ENCODE data around the gene ACTR2. TPM values are rescaled to one million over a fixed set of nuclear protein-coding genes. Genes with fewer than 3 reads are reported as not detected.

ACTR2 gene
- total RNA-seq, 1 experiment from 2014 or later: 253 TPM

GRCh38 chr2:65297544-65297943 is 69.9 kb downstream of the ACTR2 start:
- no peaks in the 10 kb centered on the region for H3K36me3 ChIP-seq (ENCODE audit: insufficient read depth, low read length, poor library complexity, severe bottlenecking)
- no peaks in the 10 kb centered on the region for H3K27me3 ChIP-seq (replicated peaks; ENCODE audit: insufficient read depth, low read depth, low read length, poor library complexity)
- H3K9me3 ChIP-seq (ENCODE audit: low read depth, low read length, poor library complexity, severe bottlenecking): no peaks in the 10 kb centered on the region
- BruUV-seq (replicated peaks): no TSS peak
- peaks cover 16% of the 10 kb centered on the region for H3K4me1 ChIP-seq (ENCODE audit: insufficient read depth, low read length, poor library complexity, severe bottlenecking)
- no peak for DNase-seq (ENCODE audit: low spot score)
- no peak overlapping the region for H3K4me3 ChIP-seq (ENCODE audit: low read depth, low read length, poor library complexity, severe bottlenecking)
- intact Hi-C loops (cut with micrococcal nuclease; ENCODE audit: unreplicated experiment): no loop called here
- H3K27ac ChIP-seq (ENCODE audit: low read depth, low read length, poor library complexity, severe bottlenecking): no peak overlapping the region
- CTCF ChIA-PET: no interaction called here
- POLR2A ChIA-PET (ENCODE audit: low non-redundant PET): interaction anchor here (0.6 to 0.8 kb wide), 2 partner anchors 825 to 1278 kb away, joined by 5 to 9 read pairs; no protein-coding TSS in a partner anchor
- TF ChIP-seq CTCF (conservative IDR thresholded peaks at IDR 0.05; ENCODE audit: low read depth, low read length) (no peak), EZH2 (IDR thresholded peaks at IDR 0.05; ENCODE audit: borderline replicate concordance, low read depth, low read length, poor library complexity, severe bottlenecking) (no peak)

- Histone ChIP-seq H3K27me3 (replicated peaks; ENCODE audit: insufficient read depth, low read depth, low read length, poor library complexity) (no peaks in the 10 kb centered on the region), H3K9me3 (ENCODE audit: low read depth, low read length, poor library complexity, severe bottlenecking) (no peaks in the 10 kb centered on the region), H3K36me3 (ENCODE audit: insufficient read depth, low read length, poor library complexity, severe bottlenecking) (no peaks in the 10 kb centered on the region), H3K4me3 (ENCODE audit: low read depth, low read length, poor library complexity, severe bottlenecking) (no peak overlapping the region), H3K4me1 (ENCODE audit: insufficient read depth, low read length, poor library complexity, severe bottlenecking) (peaks cover 16% of the 10 kb centered on the region), H3K27ac (ENCODE audit: low read depth, low read length, poor library complexity, severe bottlenecking) (no peak overlapping the region)
- BruUV-seq (replicated peaks): no TSS peak
- CTCF ChIA-PET: no interaction called here
- TF ChIP-seq CTCF (conservative IDR thresholded peaks at IDR 0.05; ENCODE audit: low read depth, low read length) (no peak), EZH2 (IDR thresholded peaks at IDR 0.05; ENCODE audit: borderline replicate concordance, low read depth, low read length, poor library complexity, severe bottlenecking) (no peak)
- intact Hi-C loops (cut with micrococcal nuclease; ENCODE audit: unreplicated experiment): no loop called here
- POLR2A ChIA-PET (ENCODE audit: low non-redundant PET): interaction anchor here (0.8 kb wide), 1 partner anchor 825 kb away, joined by 5 read pairs; no protein-coding TSS in a partner anchor
- no peak for DNase-seq (ENCODE audit: low spot score)
Measured at GRCh38 chr2:65298089-65298488, 70.5 kb downstream of the ACTR2 start.

GRCh38 chr2:65299246-65299645 is 71.6 kb downstream of the ACTR2 start:
- DNase-seq (ENCODE audit: low spot score): no peak
- no TSS peak for BruUV-seq (replicated peaks)
- Histone ChIP-seq H3K36me3 (ENCODE audit: insufficient read depth, low read length, poor library complexity, severe bottlenecking) (no peaks in the 10 kb centered on the region), H3K27me3 (replicated peaks; ENCODE audit: insufficient read depth, low read depth, low read length, poor library complexity) (no peaks in the 10 kb centered on the region), H3K27ac (ENCODE audit: low read depth, low read length, poor library complexity, severe bottlenecking) (no peak overlapping the region), H3K9me3 (ENCODE audit: low read depth, low read length, poor library complexity, severe bottlenecking) (no peaks in the 10 kb centered on the region), H3K4me3 (ENCODE audit: low read depth, low read length, poor library complexity, severe bottlenecking) (no peak overlapping the region), H3K4me1 (ENCODE audit: insufficient read depth, low read length, poor library complexity, severe bottlenecking) (peaks cover 16% of the 10 kb centered on the region)
- TF ChIP-seq CTCF (conservative IDR thresholded peaks at IDR 0.05; ENCODE audit: low read depth, low read length): no peak
- no peak for TF ChIP-seq EZH2 (IDR thresholded peaks at IDR 0.05; ENCODE audit: borderline replicate concordance, low read depth, low read length, poor library complexity, severe bottlenecking)
- intact Hi-C loops (cut with micrococcal nuclease; ENCODE audit: unreplicated experiment): no loop called here
- CTCF ChIA-PET: no interaction called here
- POLR2A ChIA-PET (ENCODE audit: low non-redundant PET): no interaction called here
